DLD1 (cell line): ENCODE results near the gene LRRC1.
"Not testable (repeated sequence)": the region's sequence is repeated elsewhere in the genome, so short reads cannot be mapped to it uniquely, and the experiment has no call there.

Experiments
- in situ Hi-C: cut with HindIII; loops from 2 replicates; pipeline ENCODE4 v1.10.0; 2017; ENCODE audit warnings: low sequenced_read_pairs

Gene LRRC1

GRCh38 chr6:53792016-53792415 lies 2.8 kb upstream of the LRRC1 start:
- in situ Hi-C loops, result no loop called here

- in situ Hi-C loops, result no loop called here
Measured at GRCh38 chr6:53792973-53793317, 1.9 kb upstream of the LRRC1 start.

- in situ Hi-C loops, result no loop called here
Measured at GRCh38 chr6:53793318-53794136, 1.3 kb upstream of the LRRC1 start.

GRCh38 chr6:53794137-53794719 lies 577 bp upstream of the LRRC1 start:
- in situ Hi-C loops, result no loop called here

- in situ Hi-C loops, result no loop called here
Measured at GRCh38 chr6:53795340-53795701, 516 bp downstream of the LRRC1 start.

GRCh38 chr6:53795702-53796450 lies 1.1 kb downstream of the LRRC1 start:
- in situ Hi-C loops, result no loop called here

- in situ Hi-C loops, result no loop called here
Measured at GRCh38 chr6:53796451-53796780, 1.6 kb downstream of the LRRC1 start.

GRCh38 chr6:53796791-53797190 lies 2.0 kb downstream of the LRRC1 start:
- in situ Hi-C loops, result no loop called here

GRCh38 chr6:53797304-53797703 lies 2.5 kb downstream of the LRRC1 start:
- in situ Hi-C loops, result no loop called here

GRCh38 chr6:53799340-53799739 lies 4.5 kb downstream of the LRRC1 start:
- in situ Hi-C loops, result no loop called here

GRCh38 chr6:53801022-53801421 lies 6.2 kb downstream of the LRRC1 start:
- in situ Hi-C loops, result no loop called here

- in situ Hi-C loops, result no loop called here
Measured at GRCh38 chr6:53802582-53802981, 7.8 kb downstream of the LRRC1 start.

GRCh38 chr6:53803081-53803860 lies 8.5 kb downstream of the LRRC1 start:
- in situ Hi-C loops, result no loop called here

- in situ Hi-C loops, result no loop called here
Measured at GRCh38 chr6:53805016-53805415, 10.2 kb downstream of the LRRC1 start.

GRCh38 chr6:53805725-53806124 lies 10.9 kb downstream of the LRRC1 start:
- in situ Hi-C loops, result no loop called here

GRCh38 chr6:53807606-53808005 lies 12.8 kb downstream of the LRRC1 start:
- in situ Hi-C loops, result not testable (repeated sequence)

GRCh38 chr6:53808302-53808881 lies 13.6 kb downstream of the LRRC1 start:
- in situ Hi-C loops, result no loop called here

- in situ Hi-C loops, result no loop called here
Measured at GRCh38 chr6:53809691-53810090, 14.9 kb downstream of the LRRC1 start.

- in situ Hi-C loops, result no loop called here
Measured at GRCh38 chr6:53811082-53811481, 16.3 kb downstream of the LRRC1 start.

- in situ Hi-C loops, result no loop called here
Measured at GRCh38 chr6:53811746-53812145, 16.9 kb downstream of the LRRC1 start.

- in situ Hi-C loops, result no loop called here
Measured at GRCh38 chr6:53813096-53813495, 18.3 kb downstream of the LRRC1 start.
